Measurements from ENCODE around the gene ATG7.

ATG7 gene

DNA sequence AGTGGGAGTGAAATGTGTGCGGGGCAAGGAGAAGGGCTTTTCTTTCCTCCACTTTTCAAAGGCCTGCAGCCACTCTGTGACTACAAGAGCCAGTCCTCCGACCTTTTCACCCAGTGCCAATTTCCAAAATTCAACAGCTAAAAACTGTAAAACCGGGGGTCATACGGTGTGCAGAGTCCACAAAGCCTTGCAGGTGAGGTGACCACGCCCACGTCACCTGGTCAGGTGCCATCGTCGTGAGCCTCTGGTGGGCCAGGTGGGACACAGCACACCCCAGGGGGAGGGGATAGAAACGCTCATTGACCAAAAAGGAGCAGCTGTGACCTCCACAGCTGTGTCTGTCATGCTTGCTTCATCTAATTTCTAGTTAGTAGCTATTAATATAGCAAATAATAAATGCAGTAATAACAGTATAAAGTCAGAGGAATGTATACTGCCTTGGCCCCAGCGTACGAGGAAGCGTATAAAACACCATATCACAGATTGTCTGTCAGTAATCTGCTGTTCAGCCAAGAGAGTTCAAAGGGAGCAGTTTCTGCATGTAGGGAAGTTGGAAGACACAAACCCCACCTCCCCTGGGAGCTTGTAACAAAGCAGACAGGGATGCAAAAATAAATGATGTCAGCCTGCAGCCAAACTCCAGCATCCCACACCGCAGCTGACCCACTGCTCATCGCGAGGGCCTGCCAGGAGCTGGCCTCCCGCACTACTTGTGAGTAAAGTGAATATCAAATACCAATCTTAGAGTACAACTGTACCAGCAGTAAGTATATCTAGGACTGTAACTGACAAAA, 284.9 kb downstream of the ATG7 start:
- no peak for DNase-seq

DNA sequence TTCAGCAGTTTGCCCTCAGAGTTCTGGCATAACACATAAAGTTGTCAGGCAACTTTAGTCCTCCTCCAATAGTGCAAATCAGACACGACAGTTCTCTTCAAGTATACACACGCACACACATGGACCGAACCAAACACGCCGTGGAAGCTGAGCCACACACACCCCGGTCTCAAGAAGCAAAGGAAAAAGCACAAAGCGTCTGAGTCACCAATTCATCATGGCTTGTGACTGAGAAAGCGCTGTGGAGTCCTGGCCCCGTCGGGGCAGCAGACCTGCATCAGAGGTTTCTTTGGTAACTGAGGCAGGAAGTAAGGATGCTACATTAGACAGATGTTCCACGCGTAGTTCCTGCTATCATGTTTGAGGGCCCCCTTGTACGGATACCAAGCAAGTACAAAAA, 285.8 kb downstream of the ATG7 start:
- no peak for DNase-seq

- no peak for DNase-seq
Observed at GRCh38 chr3:11558411-11558903, 286.3 kb downstream of the ATG7 start.

GRCh38 chr3:11558918-11559815, 287.0 kb downstream of the ATG7 start:
- DNase-seq: no peak

GRCh38 chr3:11559816-11560633, 287.8 kb downstream of the ATG7 start:
- no peak for DNase-seq

GRCh38 chr3:11560746-11561145, 288.5 kb downstream of the ATG7 start:
- DNase-seq: no peak

DNA sequence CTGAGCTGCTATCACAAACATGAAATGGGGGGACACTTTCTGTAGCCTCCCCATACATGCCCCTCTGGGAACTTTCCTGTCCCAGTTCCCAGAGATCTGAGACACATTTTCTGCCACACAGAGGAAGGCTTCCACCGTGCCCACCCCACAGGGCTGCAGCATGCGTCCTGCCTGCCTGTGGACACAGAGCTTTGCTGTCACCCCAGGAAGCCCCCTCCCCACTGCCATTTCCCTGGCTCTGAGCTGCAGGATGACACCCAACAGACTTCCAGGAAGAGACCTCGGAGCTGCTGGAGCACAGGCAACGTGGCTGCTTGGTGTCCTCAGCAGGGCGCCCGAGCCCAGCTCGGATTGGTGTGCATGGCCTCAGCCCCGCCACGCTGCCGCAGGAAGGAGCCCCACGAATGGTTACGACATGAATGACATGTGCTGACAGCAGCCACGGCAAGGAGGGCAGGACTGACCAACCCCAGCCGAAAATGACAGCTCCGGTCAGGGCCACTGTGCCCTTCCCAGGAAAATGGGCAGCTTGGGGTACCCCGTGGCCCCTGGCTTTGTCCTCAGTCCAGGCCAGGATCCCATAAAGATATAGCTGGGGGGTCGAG, 290.2 kb downstream of the ATG7 start:
- no peak for DNase-seq

- no peak for DNase-seq
Observed at GRCh38 chr3:11563159-11563864, 291.1 kb downstream of the ATG7 start.

DNA sequence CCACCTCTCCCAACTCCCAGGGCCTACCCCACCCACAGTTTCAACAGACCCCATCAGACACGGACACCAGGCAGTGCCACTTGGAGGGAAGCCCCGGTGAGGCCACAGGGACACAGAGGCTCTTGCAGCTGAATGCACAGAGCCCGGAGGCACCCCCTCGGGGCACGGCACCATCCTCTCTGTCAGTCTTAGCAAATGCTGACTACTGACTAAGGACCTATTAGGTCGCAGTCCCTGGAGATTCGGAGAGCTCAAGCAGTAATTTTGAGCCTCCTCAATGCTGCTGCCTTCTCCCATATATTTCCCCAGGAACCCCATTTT, 291.6 kb downstream of the ATG7 start:
- DNase-seq: no peak

- no peak for DNase-seq
Observed at GRCh38 chr3:11564577-11565001, 292.4 kb downstream of the ATG7 start.

- no peak for DNase-seq
Observed at GRCh38 chr3:11565072-11565471, 292.9 kb downstream of the ATG7 start.

DNA sequence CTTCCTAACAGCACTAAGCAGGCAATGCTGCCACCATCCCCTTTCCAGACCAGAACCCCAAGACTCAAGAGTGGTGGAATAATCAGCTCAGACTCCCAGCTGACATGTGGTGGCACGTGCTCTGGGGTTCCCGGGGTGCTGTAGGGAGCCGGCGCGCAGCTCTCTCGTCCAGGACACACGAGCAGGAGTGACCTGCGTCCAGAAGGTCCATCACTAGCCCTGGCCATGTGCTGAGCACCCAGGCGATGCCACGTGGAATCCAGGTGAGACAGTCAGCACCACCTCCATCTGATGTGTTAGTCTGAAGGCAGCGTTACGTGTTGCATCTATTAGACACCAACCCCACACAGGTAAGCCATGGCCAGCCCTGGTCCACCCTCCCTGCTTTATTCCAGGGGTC, 293.3 kb downstream of the ATG7 start:
- no peak for DNase-seq

- DNase-seq: no peak
Observed at GRCh38 chr3:11565932-11566331, 293.7 kb downstream of the ATG7 start.

GRCh38 chr3:11566478-11566877, 294.3 kb downstream of the ATG7 start:
- DNase-seq: no peak

- no peak for DNase-seq
Observed at GRCh38 chr3:11566916-11567315, 294.7 kb downstream of the ATG7 start.

DNA sequence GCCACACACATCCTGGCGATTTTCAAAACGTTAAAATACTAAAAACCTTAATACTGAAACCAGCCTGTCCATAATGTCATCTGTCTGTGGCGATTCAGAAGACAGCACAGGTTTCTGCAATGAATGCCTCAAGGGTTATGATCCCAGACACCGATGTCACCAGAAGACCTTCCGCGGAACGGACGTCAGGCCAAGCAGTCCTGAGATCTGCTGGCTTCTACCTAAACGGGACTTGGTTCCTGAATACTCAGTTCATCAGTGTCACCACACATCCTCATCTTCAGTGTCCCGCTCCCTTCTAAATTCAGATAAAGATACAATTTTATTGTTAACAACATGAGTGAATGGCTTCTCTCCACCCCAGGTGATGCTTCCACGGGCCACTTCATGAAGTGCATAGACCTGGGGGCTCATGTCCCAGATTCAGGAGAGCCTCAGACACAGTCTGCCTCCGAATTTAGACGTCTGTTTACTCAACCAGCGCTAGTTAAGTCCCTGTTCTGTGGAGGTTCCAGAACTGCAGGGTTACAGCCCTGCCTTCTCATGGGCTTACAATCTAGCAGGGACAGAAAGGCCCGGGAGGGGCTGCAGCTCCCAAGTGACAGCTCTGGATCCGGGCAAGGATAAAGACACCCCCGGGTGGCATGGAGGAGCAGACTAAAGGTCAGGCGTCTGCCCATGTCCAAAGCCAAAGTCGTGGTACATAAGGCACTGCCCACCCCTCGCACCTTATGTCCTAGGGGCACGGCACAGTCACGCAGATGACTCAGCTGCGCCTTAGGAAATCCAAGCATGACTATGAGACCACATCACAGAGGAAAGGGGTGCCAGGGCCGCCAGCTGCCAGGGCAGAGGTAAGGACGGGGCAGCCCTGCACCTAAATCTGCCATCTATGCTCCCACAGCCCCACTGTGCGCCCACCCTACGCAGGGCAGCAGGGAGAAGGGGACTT, 295.6 kb downstream of the ATG7 start:
- DNase-seq: no peak

GRCh38 chr3:11568503-11569155, 296.4 kb downstream of the ATG7 start:
- no peak for DNase-seq

GRCh38 chr3:11569156-11569741, 297.1 kb downstream of the ATG7 start:
- DNase-seq: no peak

DNA sequence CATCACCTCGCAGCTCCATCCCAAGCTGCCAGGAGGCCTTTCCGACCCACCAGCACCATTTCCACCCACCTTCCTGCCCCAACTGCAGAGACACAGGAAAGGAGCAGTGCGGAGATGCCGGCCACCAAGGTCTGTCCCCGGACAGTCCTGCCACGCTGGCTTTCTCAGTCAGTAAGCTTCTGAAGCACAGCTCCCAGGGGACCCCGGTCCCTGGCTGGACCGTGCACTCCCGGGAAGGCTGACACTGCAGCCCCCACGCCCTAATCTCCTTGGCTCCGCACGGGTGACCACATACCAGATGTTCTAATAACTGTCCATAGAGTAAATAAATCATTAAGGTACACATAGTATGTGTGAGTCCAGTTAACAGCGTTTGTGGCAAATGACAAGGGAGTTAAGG, 298.1 kb downstream of the ATG7 start:
- no peak for DNase-seq
